VCaP (cell line): ENCODE results near the gene KPNA3.
A peak's percentile ranks its signal among the peaks of the same experiment; 100 is the strongest.

Source experiments
- H3K27ac ChIP-seq: fragments of 450-650 bp; 2 replicates; pipeline ENCODE4 v1.5.1; 2017
- TF ChIP-seq, protein P1 (sequence below): fragments of 450-650 bp; conservative IDR thresholded peaks from 2 replicates; pipeline ENCODE4 v1.5.1; 2017; ENCODE audit warnings: mild to moderate bottlenecking, moderate library complexity

Gene KPNA3

DNA sequence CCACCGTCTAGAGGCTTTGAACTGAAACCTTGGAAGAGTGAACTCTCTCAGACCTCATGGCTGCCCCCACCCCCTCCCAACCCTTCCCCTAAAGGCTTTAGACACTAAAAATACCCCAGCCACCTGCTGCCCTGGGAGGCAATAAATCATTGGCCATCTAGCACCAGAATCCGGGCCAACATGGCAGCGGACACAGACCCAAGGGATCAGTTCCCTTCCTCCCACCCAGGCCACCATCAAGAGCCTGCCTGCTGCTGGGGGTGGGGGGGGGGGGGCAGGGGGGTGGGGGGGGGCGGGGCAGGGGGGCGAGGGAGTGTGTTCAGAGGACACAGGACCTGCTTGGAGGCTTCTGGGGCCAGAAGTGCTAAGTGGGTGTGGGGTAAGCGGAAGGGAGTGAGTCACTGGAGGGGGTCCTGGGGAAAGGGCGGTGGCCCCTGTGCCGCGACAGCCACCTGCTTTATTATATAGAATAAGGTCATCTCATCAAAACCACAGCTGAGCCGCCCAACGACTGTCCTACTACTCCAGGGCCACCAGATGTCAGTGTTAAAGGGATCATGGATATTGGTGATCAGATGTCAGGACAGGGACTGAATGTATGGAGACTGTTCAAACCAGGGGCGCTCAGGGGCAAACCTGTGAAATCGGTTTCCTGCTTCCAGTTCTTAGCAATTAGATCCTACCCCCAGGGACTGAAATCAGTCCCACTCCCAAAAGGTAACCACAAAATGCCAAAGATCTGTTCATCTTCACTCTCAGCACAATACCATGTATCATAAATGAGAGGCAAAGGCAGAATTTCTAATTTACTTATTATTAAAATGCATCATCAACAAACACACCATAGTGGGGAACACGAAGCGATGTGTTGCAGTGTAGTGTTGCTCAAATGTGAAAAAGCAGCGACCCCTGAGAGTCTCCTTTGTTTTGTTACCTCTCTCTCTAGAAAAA is 139.9 kb downstream of the KPNA3 start:
- TF ChIP-seq, protein P1, sequence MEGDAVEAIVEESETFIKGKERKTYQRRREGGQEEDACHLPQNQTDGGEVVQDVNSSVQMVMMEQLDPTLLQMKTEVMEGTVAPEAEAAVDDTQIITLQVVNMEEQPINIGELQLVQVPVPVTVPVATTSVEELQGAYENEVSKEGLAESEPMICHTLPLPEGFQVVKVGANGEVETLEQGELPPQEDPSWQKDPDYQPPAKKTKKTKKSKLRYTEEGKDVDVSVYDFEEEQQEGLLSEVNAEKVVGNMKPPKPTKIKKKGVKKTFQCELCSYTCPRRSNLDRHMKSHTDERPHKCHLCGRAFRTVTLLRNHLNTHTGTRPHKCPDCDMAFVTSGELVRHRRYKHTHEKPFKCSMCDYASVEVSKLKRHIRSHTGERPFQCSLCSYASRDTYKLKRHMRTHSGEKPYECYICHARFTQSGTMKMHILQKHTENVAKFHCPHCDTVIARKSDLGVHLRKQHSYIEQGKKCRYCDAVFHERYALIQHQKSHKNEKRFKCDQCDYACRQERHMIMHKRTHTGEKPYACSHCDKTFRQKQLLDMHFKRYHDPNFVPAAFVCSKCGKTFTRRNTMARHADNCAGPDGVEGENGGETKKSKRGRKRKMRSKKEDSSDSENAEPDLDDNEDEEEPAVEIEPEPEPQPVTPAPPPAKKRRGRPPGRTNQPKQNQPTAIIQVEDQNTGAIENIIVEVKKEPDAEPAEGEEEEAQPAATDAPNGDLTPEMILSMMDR: peak; percentile 77
- H3K27ac ChIP-seq: no peak overlapping the region

DNA sequence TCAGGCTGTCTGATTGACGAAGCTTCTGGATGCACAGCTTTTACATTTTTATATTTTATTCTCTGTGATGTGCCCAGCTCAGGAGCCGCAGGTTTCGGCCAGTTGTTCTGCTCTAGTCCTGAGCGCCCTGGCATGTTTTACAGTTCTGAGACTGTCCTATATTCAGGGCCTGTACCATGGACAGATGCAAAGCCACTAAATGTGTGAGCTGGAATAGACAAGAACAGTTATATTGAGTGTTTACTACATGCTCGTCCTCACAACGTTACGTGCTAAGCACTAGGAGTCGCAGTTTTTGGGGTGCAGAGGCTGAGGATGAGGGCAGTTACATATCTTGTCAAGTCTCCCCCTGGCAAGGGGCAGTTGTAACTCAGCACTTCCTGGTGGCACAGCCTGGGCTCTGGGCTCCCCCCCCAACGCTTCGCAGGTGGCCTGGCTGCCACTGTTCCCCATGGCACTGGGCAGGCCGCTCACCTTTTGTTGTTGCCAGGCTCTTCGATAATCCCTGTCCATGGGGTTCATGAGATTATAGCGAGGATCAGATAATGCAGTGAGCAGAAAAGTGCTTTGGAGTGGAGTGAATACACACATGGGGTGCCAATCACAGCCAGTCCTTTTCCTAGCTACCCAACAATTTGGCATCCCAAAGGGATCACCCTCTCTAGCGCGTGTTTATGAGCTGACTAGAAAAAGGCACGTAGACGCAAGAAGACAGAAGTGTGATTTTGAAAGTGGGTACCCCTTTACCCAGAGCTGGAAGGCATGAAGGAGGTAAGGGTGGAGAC is 140.7 kb downstream of the KPNA3 start:
- no peak overlapping the region for H3K27ac ChIP-seq

DNA sequence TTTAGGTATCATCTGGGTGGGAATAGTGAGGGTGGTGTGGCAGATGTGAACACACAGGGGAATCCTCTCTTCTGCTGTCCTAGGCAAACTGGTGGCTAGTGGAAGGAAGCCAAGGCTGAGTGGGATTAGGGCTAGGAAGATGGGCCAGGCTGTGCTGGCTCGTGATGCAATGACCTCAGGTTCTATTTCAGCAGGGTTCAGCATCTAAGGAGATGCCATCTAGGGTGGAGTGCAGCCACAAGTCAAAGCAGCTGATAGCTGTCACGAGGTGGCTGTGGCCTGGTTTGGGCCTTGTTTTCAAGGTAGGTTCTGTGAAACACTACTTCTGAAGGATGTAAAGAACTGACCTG is 142.5 kb downstream of the KPNA3 start:
- no peak overlapping the region for H3K27ac ChIP-seq
- TF ChIP-seq, protein P1: no peak

More for the DNA sequence above, 140.7 kb downstream of the KPNA3 start:
- TF ChIP-seq, protein P1: no peak
